Measurements from ENCODE around the gene CD109. TPM values are rescaled to one million over a fixed set of nuclear protein-coding genes. Genes with fewer than 3 reads are reported as not detected.

The CD109 gene
- total RNA-seq, 1 donor from 2014 or later: 26.0 TPM

GRCh38 chr6:73702444-73702843 lies 6.4 kb downstream of the CD109 start:
- peaks cover 6% of the 10 kb centered on the region for H3K36me3 Mint-ChIP-seq (ENCODE audit: low read depth)
- H3K27me3 Mint-ChIP-seq (ENCODE audit: low read depth): no peaks in the 10 kb centered on the region
- no peak overlapping the region for H3K27ac Mint-ChIP-seq (ENCODE audit: unreplicated experiment)
- DNase-seq (ENCODE audit: low spot score): no peak
- no peak overlapping the region for H3K4me3 Mint-ChIP-seq (ENCODE audit: unreplicated experiment)
- TF ChIP-seq CTCF (IDR thresholded peaks at IDR 0.05): no peak
- no peaks in the 10 kb centered on the region for H3K9me3 Mint-ChIP-seq (ENCODE audit: low read depth)
- H3K4me1 Mint-ChIP-seq (ENCODE audit: low read depth): peaks cover 4% of the 10 kb centered on the region

- Mint-ChIP-seq H3K9me3 (ENCODE audit: low read depth) (no peaks in the 10 kb centered on the region), H3K27me3 (ENCODE audit: low read depth) (no peaks in the 10 kb centered on the region), H3K27ac (ENCODE audit: unreplicated experiment) (no peak overlapping the region), H3K36me3 (ENCODE audit: low read depth) (peaks cover 3% of the 10 kb centered on the region), H3K4me3 (ENCODE audit: unreplicated experiment) (no peak overlapping the region), H3K4me1 (ENCODE audit: low read depth) (no peaks in the 10 kb centered on the region)
- no peak for DNase-seq (ENCODE audit: low spot score)
- TF ChIP-seq CTCF (IDR thresholded peaks at IDR 0.05): no peak
Measured at GRCh38 chr6:73703466-73703865, 7.5 kb downstream of the CD109 start.

GRCh38 chr6:73704260-73704659 lies 8.3 kb downstream of the CD109 start:
- Mint-ChIP-seq H3K9me3 (ENCODE audit: low read depth) (no peaks in the 10 kb centered on the region), H3K4me3 (ENCODE audit: unreplicated experiment) (peak overlapping the region; percentile 54), H3K36me3 (ENCODE audit: low read depth) (peaks cover 4% of the 10 kb centered on the region), H3K27ac (ENCODE audit: unreplicated experiment) (no peak overlapping the region), H3K4me1 (ENCODE audit: low read depth) (no peaks in the 10 kb centered on the region), H3K27me3 (ENCODE audit: low read depth) (no peaks in the 10 kb centered on the region)
- TF ChIP-seq CTCF (IDR thresholded peaks at IDR 0.05): no peak
- no peak for DNase-seq (ENCODE audit: low spot score)

GRCh38 chr6:73704798-73705197 lies 8.8 kb downstream of the CD109 start:
- Mint-ChIP-seq H3K4me3 (ENCODE audit: unreplicated experiment) (no peak overlapping the region), H3K27me3 (ENCODE audit: low read depth) (no peaks in the 10 kb centered on the region), H3K9me3 (ENCODE audit: low read depth) (no peaks in the 10 kb centered on the region), H3K27ac (ENCODE audit: unreplicated experiment) (no peak overlapping the region), H3K4me1 (ENCODE audit: low read depth) (no peaks in the 10 kb centered on the region), H3K36me3 (ENCODE audit: low read depth) (peaks cover 2% of the 10 kb centered on the region)
- no peak for TF ChIP-seq CTCF (IDR thresholded peaks at IDR 0.05)
- no peak for DNase-seq (ENCODE audit: low spot score)

- Mint-ChIP-seq H3K4me1 (ENCODE audit: low read depth) (peaks cover 10% of the 10 kb centered on the region), H3K27ac (ENCODE audit: unreplicated experiment) (no peak overlapping the region), H3K4me3 (ENCODE audit: unreplicated experiment) (no peak overlapping the region), H3K27me3 (ENCODE audit: low read depth) (no peaks in the 10 kb centered on the region), H3K36me3 (ENCODE audit: low read depth) (peaks cover 2% of the 10 kb centered on the region), H3K9me3 (ENCODE audit: low read depth) (no peaks in the 10 kb centered on the region)
- no peak for TF ChIP-seq CTCF (IDR thresholded peaks at IDR 0.05)
- DNase-seq (ENCODE audit: low spot score): no peak
Measured at GRCh38 chr6:73706971-73707370, 11.0 kb downstream of the CD109 start.

Measured in chondrocyte (in vitro differentiated cells).